Body of pancreas (tissue), 4 donors: ENCODE measurements around the gene DVL2. TPM values are rescaled to one million over a fixed set of nuclear protein-coding genes. Genes with fewer than 3 reads are reported as not detected.
A peak's percentile ranks its signal among the peaks of the same experiment; 100 is the strongest.

Source experiments
- ATAC-seq: fragments of 150-250 bp; one replicate; pipeline ENCODE4 v1.9.1; 2016
- DNase-seq, 4 donors: peaks; one replicate each; pipeline ENCODE4 v3.0.0-alpha.2; 2019
- H3K27ac ChIP-seq, 4 donors: fragments of 200-600 bp; sonication (generic); 1 replicate in 3 of 4; 2 replicates in 1 of 4; pipeline versions ENCODE4 v1.5.1 to v1.6.1; 2016 to 2019; ENCODE audit warnings: mild to moderate bottlenecking in 1 of 4, mixed read lengths in 1 of 4, moderate library complexity in 1 of 4
- H3K27me3 ChIP-seq, 2 donors: fragments of 200-600 bp; sonication (generic); one replicate each; pipeline ENCODE4 v1.6.0; 2016; ENCODE audit warnings: mild to moderate bottlenecking in 1 of 2
- H3K36me3 ChIP-seq, 2 donors: fragments of 200-600 bp; sonication (generic); replicated peaks in 1 of 2; 2 replicates each; pipeline ENCODE4 v1.5.1; 2016; ENCODE audit warnings: low read depth in 2 of 2; ENCODE audit not compliant: insufficient read depth in 1 of 2
- H3K4me1 ChIP-seq: fragments of 200-600 bp; sonication (generic); one replicate; pipeline ENCODE4 v1.6.0; 2016
- H3K4me3 ChIP-seq, 2 donors: fragments of 200-600 bp; sonication (generic); 1 replicate in 1 of 2; 2 replicates in 1 of 2; pipeline ENCODE4 v1.5.1; 2016 to 2019
- H3K9me3 ChIP-seq, 3 donors: fragments of 200-600 bp; sonication (generic); 1 replicate in 2 of 3; 2 replicates in 1 of 3; pipeline ENCODE4 v1.5.1; 2016
- CTCF ChIP-seq, 7 experiments: fragments of 450-650 bp in 4 of 7; fragments of 200-600 bp in 3 of 7; sonication (generic) in 3 of 7; IDR thresholded peaks; one replicate each; pipeline ENCODE4 v1.5.1; 2016 to 2019; ENCODE audit warnings: antibody characterized with exemption in 7 of 7
- POLR2A ChIP-seq, 3 donors: fragments of 450-650 bp; IDR thresholded peaks; one replicate each; pipeline ENCODE4 v1.6.1; 2016; ENCODE audit warnings: antibody characterized with exemption in 3 of 3, mild to moderate bottlenecking in 2 of 3
- WGBS, 2 donors: methylation state at CpG; one replicate each; pipeline ENCODE4 v1.1.5; 2017; 5-methylcytosine and 5-hydroxymethylcytosine counted together
- intact Hi-C: fragments of 100-400 bp; cut with DNase I; formaldehyde crosslinking; loops from one replicate; pipeline ENCODE4 v1.15.1; 2023
- total RNA-seq, 2 donors: library from RNA; depleted of rRNA; stranded (reverse); fragments of >200 nt; gene quantifications; one replicate each; pipeline ENCODE4 v1.1.0, GENCODE V29; 2016

Gene DVL2
- total RNA-seq, result 10 to 100 TPM; 19.5 to 41.5 TPM

GRCh38 chr17:7234083-7234951 lies at the start of gene DVL2:
DVL2 (minus strand) TSS chr17:7234517; CDS start chr17:7234262, 255 bp downstream.
- peak in 2 of 3 donors; percentile 69 to 73 for TF ChIP-seq POLR2A (IDR thresholded peaks at IDR 0.05)
- TF ChIP-seq CTCF (IDR thresholded peaks at IDR 0.05), result peak in 2 of 7 experiments; percentile 11 to 33
- H3K4me1 ChIP-seq, result peaks cover 54% of the 10 kb centered on the region
- ATAC-seq, result peak; percentile 67
- DNase-seq, result peak; percentile 95 to 97 (median 96)
- intact Hi-C loops, result no loop called here
- H3K27me3 ChIP-seq, result no peaks in the 10 kb centered on the region
- H3K27ac ChIP-seq, result peak within 1 kb of the TSS; percentile 57 to 85 (median 72)
- WGBS, 2 donors, result 0% methylated on average over 34 to 71 of the region's 72 CpGs
- H3K9me3 ChIP-seq, result no peaks in the 10 kb centered on the region
- H3K4me3 ChIP-seq, result peak within 1 kb of the TSS; percentile 39 to 81
- peaks cover 0 to 5% of the 10 kb centered on the region in 2 donors for H3K36me3 ChIP-seq

- ATAC-seq (no peak), DNase-seq (no peak)
- Histone ChIP-seq H3K4me3 (no peak overlapping the region), H3K9me3 (no peaks in the 10 kb centered on the region), H3K27ac (no peak overlapping the region), H3K27me3 (no peaks in the 10 kb centered on the region), H3K36me3 (no peaks in the 10 kb centered on the region), H3K4me1 (peaks cover 24% of the 10 kb centered on the region)
- intact Hi-C loops, result loop anchor here (10.0 kb wide), 1 partner anchor 219 kb away; no protein-coding TSS in a partner anchor
- TF ChIP-seq CTCF (IDR thresholded peaks at IDR 0.05) (no peak), POLR2A (IDR thresholded peaks at IDR 0.05) (no peak)
- 82 to 88% methylated on average over 16 to 18 of the region's 18 CpGs for WGBS, 2 donors
Measured at GRCh38 chr17:7283471-7284216, 49.3 kb upstream of the DVL2 start.

GRCh38 chr17:7282752-7283321 lies 48.5 kb upstream of the DVL2 start:
- Histone ChIP-seq H3K36me3 (no peaks in the 10 kb centered on the region), H3K27ac (no peak overlapping the region), H3K9me3 (no peaks in the 10 kb centered on the region), H3K4me1 (peaks cover 24% of the 10 kb centered on the region), H3K4me3 (no peak overlapping the region), H3K27me3 (no peaks in the 10 kb centered on the region)
- no peak for ATAC-seq
- WGBS, 2 donors, result 41 to 51% methylated on average over 4 to 6 of the region's 6 CpGs
- no peak for DNase-seq
- TF ChIP-seq POLR2A (IDR thresholded peaks at IDR 0.05) (no peak), CTCF (IDR thresholded peaks at IDR 0.05) (no peak)
- intact Hi-C loops, result loop anchor here (10.0 kb wide), 1 partner anchor 218 kb away; no protein-coding TSS in a partner anchor

GRCh38 chr17:7281953-7282751 lies 47.8 kb upstream of the DVL2 start:
- H3K36me3 ChIP-seq, result no peaks in the 10 kb centered on the region
- peak overlapping the region in 2 of 4 donors; percentile 27 to 79 for H3K27ac ChIP-seq
- TF ChIP-seq CTCF (IDR thresholded peaks at IDR 0.05) (no peak), POLR2A (IDR thresholded peaks at IDR 0.05) (no peak)
- H3K9me3 ChIP-seq, result no peaks in the 10 kb centered on the region
- 11 to 22% methylated on average over 7 to 42 of the region's 43 CpGs for WGBS, 2 donors
- DNase-seq (peak in 2 of 4 donors; percentile 31 to 34), ATAC-seq (no peak)
- no peak overlapping the region for H3K4me3 ChIP-seq
- no peaks in the 10 kb centered on the region for H3K27me3 ChIP-seq
- H3K4me1 ChIP-seq, result peaks cover 24% of the 10 kb centered on the region
- intact Hi-C loops, result loop anchor here (10.0 kb wide), 1 partner anchor 217 kb away; no protein-coding TSS in a partner anchor
